ENCODE data around the gene KIAA1671. TPM values are rescaled to one million over a fixed set of nuclear protein-coding genes. Genes with fewer than 3 reads are reported as not detected.

KIAA1671 gene
- total and polyA plus RNA-seq, 10 donors = 0.72 to 11.9 (median 8.2) TPM

- WGBS, 5 donors = 33 to 42% (median 36%) methylated on average over 23 of the region's 23 CpGs
- TF ChIP-seq POLR2A (IDR thresholded peaks at IDR 0.05) = no peak
- peak in 1 of 3 donors; percentile 40 for TF ChIP-seq POLR2AphosphoS5 (IDR thresholded peaks at IDR 0.05)
- peak in 10 of 11 experiments; percentile 36 to 84 (median 69) for TF ChIP-seq CTCF (IDR thresholded peaks at IDR 0.05 in 8 of 11, conservative IDR thresholded peaks at IDR 0.05 in 3 of 11)
- DNase-seq = peak; percentile 87
- H3K27me3 ChIP-seq (replicated peaks in 1 of 7) = no peaks in the 10 kb centered on the region
- H3K4me1 ChIP-seq = peaks cover under 1 to 55% (median 14%) of the 10 kb centered on the region in 6 donors
- H3K27ac ChIP-seq = no peak overlapping the region
- no peaks in the 10 kb centered on the region for H3K9me3 ChIP-seq
- no peaks in the 10 kb centered on the region for H3K36me3 ChIP-seq
- no peak overlapping the region for H3K4me3 ChIP-seq
- intact Hi-C loops (cut with DNase I; ENCODE audit: low total_unique reads) = loop anchor here (5.0 kb wide), 1 partner anchor 120 kb away; no protein-coding TSS in a partner anchor
Measured at GRCh38 chr22:25057013-25057881, 104.7 kb downstream of the KIAA1671 start.

DNA sequence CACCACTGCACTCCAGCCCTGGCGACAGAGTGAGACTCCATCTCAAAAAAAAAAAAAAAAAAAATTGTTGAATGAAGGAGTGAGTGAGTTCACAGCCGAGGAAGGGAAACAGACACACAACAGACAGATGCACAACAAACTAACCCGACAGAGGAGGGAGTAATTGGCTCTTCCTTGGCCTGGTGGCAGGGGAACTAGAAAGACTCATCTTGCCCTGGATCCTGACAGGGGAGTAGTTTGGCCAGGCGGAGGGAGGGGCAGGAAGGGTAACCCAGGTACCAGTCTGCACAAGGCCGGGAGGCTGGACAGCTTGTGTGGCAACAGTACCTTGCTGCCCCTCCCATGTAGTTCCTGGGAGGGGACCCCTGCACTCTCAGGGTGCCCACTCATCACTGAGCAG is 106.9 kb downstream of the KIAA1671 start:
- no peak overlapping the region for H3K27ac ChIP-seq
- H3K9me3 ChIP-seq = no peaks in the 10 kb centered on the region
- no peak for DNase-seq
- no peak overlapping the region for H3K4me3 ChIP-seq
- intact Hi-C loops (cut with DNase I; ENCODE audit: low total_unique reads) = loop anchor here (5.0 kb wide), 1 partner anchor 122 kb away; no protein-coding TSS in a partner anchor
- 86 to 92% (median 90%) methylated on average over 5 of the region's 5 CpGs for WGBS, 5 donors
- H3K27me3 ChIP-seq (replicated peaks in 1 of 7) = no peaks in the 10 kb centered on the region
- peaks cover 0 to 46% (median 16%) of the 10 kb centered on the region in 6 donors for H3K4me1 ChIP-seq
- TF ChIP-seq CTCF (IDR thresholded peaks at IDR 0.05 in 8 of 11, conservative IDR thresholded peaks at IDR 0.05 in 3 of 11) (no peak), POLR2A (IDR thresholded peaks at IDR 0.05) (no peak), POLR2AphosphoS5 (IDR thresholded peaks at IDR 0.05) (no peak)
- no peaks in the 10 kb centered on the region for H3K36me3 ChIP-seq

DNA sequence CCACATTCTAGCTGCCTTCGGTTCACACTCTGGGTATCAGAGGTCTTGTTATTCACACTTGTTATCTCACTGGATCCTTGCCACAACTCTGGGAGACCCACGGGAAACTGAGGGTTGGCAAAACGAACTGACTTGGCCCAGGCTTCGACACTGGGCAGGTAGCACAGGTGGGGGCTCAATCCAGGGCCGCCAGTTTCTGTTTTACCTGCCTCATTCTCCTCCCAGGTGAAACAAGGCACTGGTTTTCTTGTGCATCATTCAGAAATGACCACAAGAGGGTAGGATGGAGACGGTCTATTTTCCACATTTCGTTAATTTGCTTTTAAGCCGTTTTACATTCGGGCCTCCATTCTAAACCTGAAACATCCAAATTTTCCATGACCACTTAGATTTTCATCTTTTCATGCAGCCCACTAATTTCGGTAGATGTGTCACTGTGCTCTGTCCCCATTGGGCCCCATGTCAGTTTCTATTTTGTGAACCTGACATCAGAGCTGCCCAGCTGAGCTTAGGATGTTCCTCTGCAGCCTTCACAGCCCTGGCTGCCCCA is 108.1 kb downstream of the KIAA1671 start:
- H3K36me3 ChIP-seq = no peaks in the 10 kb centered on the region
- no peaks in the 10 kb centered on the region for H3K9me3 ChIP-seq
- H3K27ac ChIP-seq = no peak overlapping the region
- H3K4me1 ChIP-seq = peaks cover 0 to 35% (median 16%) of the 10 kb centered on the region in 6 donors
- peak in 4 of 11 experiments; percentile 9 to 33 (median 24) for TF ChIP-seq CTCF (IDR thresholded peaks at IDR 0.05 in 8 of 11, conservative IDR thresholded peaks at IDR 0.05 in 3 of 11)
- TF ChIP-seq POLR2A (IDR thresholded peaks at IDR 0.05) = no peak
- 71 to 81% (median 74%) methylated on average over 10 of the region's 10 CpGs for WGBS, 5 donors
- H3K4me3 ChIP-seq = no peak overlapping the region
- no peaks in the 10 kb centered on the region for H3K27me3 ChIP-seq (replicated peaks in 1 of 7)
- intact Hi-C loops (cut with DNase I; ENCODE audit: low total_unique reads) = no loop called here
- no peak for DNase-seq

GRCh38 chr22:25061134-25061533 is 108.6 kb downstream of the KIAA1671 start:
- H3K4me3 ChIP-seq = no peak overlapping the region

More at GRCh38 chr22:25061134-25061533, 108.6 kb downstream of the KIAA1671 start:
- intact Hi-C loops (cut with DNase I; ENCODE audit: low total_unique reads) = no loop called here
- Histone ChIP-seq H3K36me3 (no peaks in the 10 kb centered on the region), H3K9me3 (no peaks in the 10 kb centered on the region), H3K27me3 (replicated peaks in 1 of 7) (no peaks in the 10 kb centered on the region), H3K4me1 (peaks cover 0 to 32% (median 16%) of the 10 kb centered on the region in 6 donors), H3K27ac (no peak overlapping the region)
- 77 to 91% (median 88%) methylated on average over 5 of the region's 5 CpGs for WGBS, 5 donors
- no peak for DNase-seq
- TF ChIP-seq POLR2A (IDR thresholded peaks at IDR 0.05) (no peak), CTCF (IDR thresholded peaks at IDR 0.05 in 8 of 11, conservative IDR thresholded peaks at IDR 0.05 in 3 of 11) (no peak), POLR2AphosphoS5 (IDR thresholded peaks at IDR 0.05) (no peak)

Data from spleen (tissue), 11 donors.